GM19328 (cell line): ENCODE results near the gene SP2.
"Not testable (repeated sequence)": the region's sequence is repeated elsewhere in the genome, so short reads cannot be mapped to it uniquely, and the experiment has no call there.

Experiments
- ATAC-seq: cut with Tn5 transposase; IDR thresholded peaks from one replicate; pipeline ENCODE4 v1.9.1; 2021; ENCODE audit warnings: mild to moderate bottlenecking, moderate library complexity; ENCODE audit not compliant: unreplicated experiment

SP2 gene

GRCh38 chr17:47917581-47917980, 21.5 kb downstream of the SP2 start:
- no peak for ATAC-seq

- no peak for ATAC-seq
Observed at GRCh38 chr17:47918006-47918405, 22.0 kb downstream of the SP2 start.

- ATAC-seq, result no peak
Observed at GRCh38 chr17:47918991-47919390, 23.0 kb downstream of the SP2 start.

GRCh38 chr17:47919889-47920288, 23.9 kb downstream of the SP2 start:
- ATAC-seq, result not testable (repeated sequence)

- no peak for ATAC-seq
Observed at GRCh38 chr17:47924785-47925677, 29.0 kb downstream of the SP2 start.

GRCh38 chr17:47925678-47925988, 29.6 kb downstream of the SP2 start:
- ATAC-seq, result no peak

GRCh38 chr17:47927821-47928400, 31.9 kb downstream of the SP2 start:
- ATAC-seq, result no peak

- ATAC-seq, result no peak
Observed at GRCh38 chr17:47928415-47928814, 32.4 kb downstream of the SP2 start.

- ATAC-seq, result no peak
Observed at GRCh38 chr17:47929218-47930000, 33.4 kb downstream of the SP2 start.

- no peak for ATAC-seq
Observed at GRCh38 chr17:47931848-47932247, 35.8 kb downstream of the SP2 start.

GRCh38 chr17:47934856-47935255, 38.8 kb downstream of the SP2 start:
- ATAC-seq, result no peak

GRCh38 chr17:47935468-47935867, 39.4 kb downstream of the SP2 start:
- ATAC-seq, result not testable (repeated sequence)

- no peak for ATAC-seq
Observed at GRCh38 chr17:47935961-47936360, 39.9 kb downstream of the SP2 start.

GRCh38 chr17:47937941-47938340, 41.9 kb downstream of the SP2 start:
- no peak for ATAC-seq

GRCh38 chr17:47941246-47942095, 45.4 kb downstream of the SP2 start, which contains the start of gene PNPO:
PNPO (plus strand) TSS chr17:47941571; CDS start chr17:47941676, 105 bp downstream.
- ATAC-seq, result peak; percentile 95

GRCh38 chr17:47942096-47942510, 46.1 kb downstream of the SP2 start:
- no peak for ATAC-seq

- no peak for ATAC-seq
Observed at GRCh38 chr17:47942568-47942967, 46.5 kb downstream of the SP2 start.

GRCh38 chr17:47945080-47945479, 49.0 kb downstream of the SP2 start:
- ATAC-seq, result no peak

- ATAC-seq, result no peak
Observed at GRCh38 chr17:47945529-47946508, 49.8 kb downstream of the SP2 start.

GRCh38 chr17:47946516-47946915, 50.5 kb downstream of the SP2 start:
- ATAC-seq, result no peak
